Stomach (tissue), 4 donors: ENCODE data around the gene ADORA3.

Experiments used
- EP300 ChIP-seq: sonication (generic); formaldehyde crosslinking; IDR thresholded peaks from one replicate; pipeline ENCODE4 v1.6.1; 2017; ENCODE audit warnings: antibody characterized with exemption
- POLR2A ChIP-seq, 4 donors: fragments of 450-650 bp; IDR thresholded peaks; one replicate each; pipeline ENCODE4 v1.6.1; 2016; ENCODE audit warnings: antibody characterized with exemption in 4 of 4, control low read depth in 2 of 4, mild to moderate bottlenecking in 1 of 4, moderate library complexity in 1 of 4
- POLR2AphosphoS5 ChIP-seq, 3 donors: sonication (generic); formaldehyde crosslinking; IDR thresholded peaks; one replicate each; pipeline ENCODE4 v1.6.1; 2016; ENCODE audit warnings: antibody characterized with exemption in 3 of 3
- TF ChIP-seq, protein P1 (sequence below), 7 experiments: fragments of 450-650 bp in 4 of 7; fragments of 200-600 bp in 3 of 7; sonication (generic) in 3 of 7; IDR thresholded peaks; one replicate each; pipeline ENCODE4 v1.5.1; 2016 to 2019; ENCODE audit warnings: antibody characterized with exemption in 7 of 7, control low read depth in 2 of 7, mild to moderate bottlenecking in 1 of 7

GRCh38 chr1:111469539-111469938 is 33.9 kb downstream of the ADORA3 start:
- TF ChIP-seq, protein P1, sequence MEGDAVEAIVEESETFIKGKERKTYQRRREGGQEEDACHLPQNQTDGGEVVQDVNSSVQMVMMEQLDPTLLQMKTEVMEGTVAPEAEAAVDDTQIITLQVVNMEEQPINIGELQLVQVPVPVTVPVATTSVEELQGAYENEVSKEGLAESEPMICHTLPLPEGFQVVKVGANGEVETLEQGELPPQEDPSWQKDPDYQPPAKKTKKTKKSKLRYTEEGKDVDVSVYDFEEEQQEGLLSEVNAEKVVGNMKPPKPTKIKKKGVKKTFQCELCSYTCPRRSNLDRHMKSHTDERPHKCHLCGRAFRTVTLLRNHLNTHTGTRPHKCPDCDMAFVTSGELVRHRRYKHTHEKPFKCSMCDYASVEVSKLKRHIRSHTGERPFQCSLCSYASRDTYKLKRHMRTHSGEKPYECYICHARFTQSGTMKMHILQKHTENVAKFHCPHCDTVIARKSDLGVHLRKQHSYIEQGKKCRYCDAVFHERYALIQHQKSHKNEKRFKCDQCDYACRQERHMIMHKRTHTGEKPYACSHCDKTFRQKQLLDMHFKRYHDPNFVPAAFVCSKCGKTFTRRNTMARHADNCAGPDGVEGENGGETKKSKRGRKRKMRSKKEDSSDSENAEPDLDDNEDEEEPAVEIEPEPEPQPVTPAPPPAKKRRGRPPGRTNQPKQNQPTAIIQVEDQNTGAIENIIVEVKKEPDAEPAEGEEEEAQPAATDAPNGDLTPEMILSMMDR (IDR thresholded peaks at IDR 0.05), result no peak
- no peak for TF ChIP-seq POLR2A (IDR thresholded peaks at IDR 0.05)
- TF ChIP-seq EP300, result no peak
- TF ChIP-seq POLR2AphosphoS5 (IDR thresholded peaks at IDR 0.05), result no peak
